Measurements from ENCODE around the gene LMNA. TPM values are rescaled to one million over a fixed set of nuclear protein-coding genes. Genes with fewer than 3 reads are reported as not detected.
"Not testable (repeated sequence)": the region's sequence is repeated elsewhere in the genome, so short reads cannot be mapped to it uniquely, and the experiment has no call there.

The LMNA gene
- total RNA-seq, 1 donor from 2014 or later: 141 TPM

GRCh38 chr1:156180471-156180870 is 66.0 kb downstream of the LMNA start:
- H3K4me3 Mint-ChIP-seq: no peak overlapping the region

DNA sequence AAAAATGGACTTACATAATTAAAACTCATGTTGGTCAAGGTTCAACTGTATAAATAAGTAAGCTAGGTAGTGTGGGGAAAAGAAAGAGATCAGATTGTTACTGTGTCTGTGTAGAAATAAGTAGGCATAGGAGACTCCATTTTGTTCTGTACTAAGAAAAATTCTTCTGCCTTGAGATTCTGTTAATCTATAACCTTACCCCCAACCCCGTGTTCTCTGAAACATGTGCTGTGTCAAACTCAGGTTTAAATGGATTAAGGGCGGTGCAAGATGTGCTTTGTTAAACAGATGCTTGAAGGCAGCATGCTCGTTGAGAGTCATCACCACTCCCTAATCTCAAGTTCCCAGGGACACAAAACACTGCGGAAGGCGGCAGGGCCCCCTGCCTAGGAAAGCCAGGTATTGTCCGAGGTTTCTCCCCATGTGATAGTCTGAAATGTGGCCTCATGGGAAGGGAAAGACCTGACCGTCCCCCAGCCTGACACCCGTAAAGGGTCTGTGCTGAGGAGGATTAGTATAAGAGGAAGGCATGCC is 66.9 kb downstream of the LMNA start:
- not testable (repeated sequence) for H3K36me3 Mint-ChIP-seq; H3K27me3 Mint-ChIP-seq; DNase-seq (ENCODE audit: extremely low spot score, unreplicated experiment); H3K9me3 Mint-ChIP-seq
- H3K4me3 Mint-ChIP-seq: peak overlapping the region; percentile 66
- H3K4me1 Mint-ChIP-seq (ENCODE audit: unreplicated experiment): peaks cover 19% of the 10 kb centered on the region
- H3K27ac Mint-ChIP-seq: peak overlapping the region; percentile 94

More at GRCh38 chr1:156180471-156180870, 66.0 kb downstream of the LMNA start:
- Mint-ChIP-seq H3K9me3 (no peaks in the 10 kb centered on the region), H3K27me3 (no peaks in the 10 kb centered on the region), H3K4me1 (ENCODE audit: unreplicated experiment) (peaks cover 19% of the 10 kb centered on the region), H3K27ac (no peak overlapping the region), H3K36me3 (no peaks in the 10 kb centered on the region)
- TF ChIP-seq, protein P1, sequence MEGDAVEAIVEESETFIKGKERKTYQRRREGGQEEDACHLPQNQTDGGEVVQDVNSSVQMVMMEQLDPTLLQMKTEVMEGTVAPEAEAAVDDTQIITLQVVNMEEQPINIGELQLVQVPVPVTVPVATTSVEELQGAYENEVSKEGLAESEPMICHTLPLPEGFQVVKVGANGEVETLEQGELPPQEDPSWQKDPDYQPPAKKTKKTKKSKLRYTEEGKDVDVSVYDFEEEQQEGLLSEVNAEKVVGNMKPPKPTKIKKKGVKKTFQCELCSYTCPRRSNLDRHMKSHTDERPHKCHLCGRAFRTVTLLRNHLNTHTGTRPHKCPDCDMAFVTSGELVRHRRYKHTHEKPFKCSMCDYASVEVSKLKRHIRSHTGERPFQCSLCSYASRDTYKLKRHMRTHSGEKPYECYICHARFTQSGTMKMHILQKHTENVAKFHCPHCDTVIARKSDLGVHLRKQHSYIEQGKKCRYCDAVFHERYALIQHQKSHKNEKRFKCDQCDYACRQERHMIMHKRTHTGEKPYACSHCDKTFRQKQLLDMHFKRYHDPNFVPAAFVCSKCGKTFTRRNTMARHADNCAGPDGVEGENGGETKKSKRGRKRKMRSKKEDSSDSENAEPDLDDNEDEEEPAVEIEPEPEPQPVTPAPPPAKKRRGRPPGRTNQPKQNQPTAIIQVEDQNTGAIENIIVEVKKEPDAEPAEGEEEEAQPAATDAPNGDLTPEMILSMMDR (conservative IDR thresholded peaks at IDR 0.05): no peak
- DNase-seq (ENCODE audit: extremely low spot score, unreplicated experiment): no peak

GRCh38 chr1:156182010-156182779 is 67.7 kb downstream of the LMNA start:
- not testable (repeated sequence) for H3K9me3 Mint-ChIP-seq; DNase-seq (ENCODE audit: extremely low spot score, unreplicated experiment); H3K27me3 Mint-ChIP-seq; H3K36me3 Mint-ChIP-seq
- Mint-ChIP-seq H3K4me3 (peak overlapping the region; percentile 66), H3K27ac (peak overlapping the region; percentile 94), H3K4me1 (ENCODE audit: unreplicated experiment) (peaks cover 19% of the 10 kb centered on the region)

DNA sequence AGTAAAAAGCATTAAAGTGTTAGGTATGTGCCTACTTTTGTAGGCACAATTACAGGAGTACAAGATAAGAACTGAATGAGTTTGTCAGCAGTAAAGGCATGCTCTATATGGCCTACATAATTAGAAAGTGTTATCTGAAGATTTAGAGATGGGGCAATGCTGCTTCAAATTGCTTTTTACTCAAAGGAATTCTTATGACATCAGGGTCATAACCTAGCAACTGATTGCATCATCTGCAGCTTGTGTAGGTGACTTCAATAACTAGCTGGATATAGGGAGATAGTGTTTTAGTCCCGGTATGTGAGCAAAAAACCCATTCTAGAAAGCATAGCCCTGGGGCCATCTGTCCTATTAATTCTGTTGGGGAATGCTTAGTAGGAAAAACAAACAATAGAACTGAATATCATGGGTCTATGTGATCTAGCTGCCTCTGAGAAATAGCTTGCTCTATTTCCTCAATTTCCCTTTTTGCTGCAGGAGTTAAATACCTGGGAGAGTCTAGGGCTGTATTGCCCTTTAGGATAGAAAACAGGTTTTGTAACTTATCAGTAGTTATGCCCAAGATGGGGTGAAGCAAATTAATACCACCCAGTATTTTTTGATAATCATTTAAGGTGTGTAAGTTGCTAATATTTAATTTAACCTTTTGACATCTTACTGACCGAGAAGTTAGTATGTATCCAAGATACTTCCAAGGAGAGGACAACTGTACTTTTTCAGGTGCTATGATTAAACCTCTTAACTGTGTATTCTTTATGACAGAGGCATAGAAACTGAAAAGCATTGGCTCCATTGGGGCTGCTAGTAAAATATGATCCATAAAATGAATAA is 72.1 kb downstream of the LMNA start:
- H3K4me3 Mint-ChIP-seq; H3K36me3 Mint-ChIP-seq; DNase-seq (ENCODE audit: extremely low spot score, unreplicated experiment); H3K9me3 Mint-ChIP-seq; H3K4me1 Mint-ChIP-seq (ENCODE audit: unreplicated experiment); H3K27ac Mint-ChIP-seq; H3K27me3 Mint-ChIP-seq: not testable (repeated sequence)

Other genes starting within 250 kb of the LMNA start
- gene RIT1, start 203.4 kb upstream of the LMNA start, total RNA-seq (ENCODE audit: low replicate concordance): 35.3 and 45.4 TPM in 2 replicates
- 42.5 and 57.8 TPM in 2 replicates for gene KHDC4, start 180.3 kb upstream of the LMNA start, total RNA-seq (ENCODE audit: low replicate concordance)
- gene RXFP4, start 173.1 kb upstream of the LMNA start, total RNA-seq (ENCODE audit: low replicate concordance): not detected in 2 replicates
- 46.4 and 80.6 TPM in 2 replicates for gene ARHGEF2, start 136.2 kb upstream of the LMNA start, total RNA-seq (ENCODE audit: low replicate concordance)
- gene SSR2, start 93.8 kb upstream of the LMNA start, total RNA-seq (ENCODE audit: low replicate concordance): 223 and 248 TPM in 2 replicates
- 40.3 and 54.5 TPM in 2 replicates for gene UBQLN4, start 60.9 kb upstream of the LMNA start, total RNA-seq (ENCODE audit: low replicate concordance)
- 55.6 and 60.9 TPM in 2 replicates for gene LAMTOR2, start 59.9 kb upstream of the LMNA start, total RNA-seq (ENCODE audit: low replicate concordance)
- 97.9 and 294 TPM in 2 replicates for gene RAB25, start 53.6 kb upstream of the LMNA start, total RNA-seq (ENCODE audit: low replicate concordance)
- gene MEX3A, start 32.2 kb upstream of the LMNA start, total RNA-seq (ENCODE audit: low replicate concordance): 31.0 and 61.9 TPM in 2 replicates
- 7.1 and 12.9 TPM in 2 replicates for gene SEMA4A, start 38.9 kb downstream of the LMNA start, total RNA-seq (ENCODE audit: low replicate concordance)
- 18.6 and 21.8 TPM in 2 replicates for gene SLC25A44, start 79.4 kb downstream of the LMNA start, total RNA-seq (ENCODE audit: low replicate concordance)
- 56.1 and 62.0 TPM in 2 replicates for gene PMF1, start 98.3 kb downstream of the LMNA start, total RNA-seq (ENCODE audit: low replicate concordance)
- 0.64 and 3.1 TPM in 2 replicates for gene BGLAP, start 127.5 kb downstream of the LMNA start, total RNA-seq (ENCODE audit: low replicate concordance)
- 9.2 and 19.0 TPM in 2 replicates for gene PAQR6, start 133.3 kb downstream of the LMNA start, total RNA-seq (ENCODE audit: low replicate concordance)
- 91.0 and 91.3 TPM in 2 replicates for gene SMG5, start 168.1 kb downstream of the LMNA start, total RNA-seq (ENCODE audit: low replicate concordance)
- 18.1 and 43.8 TPM in 2 replicates for gene TMEM79, start 169.6 kb downstream of the LMNA start, total RNA-seq (ENCODE audit: low replicate concordance)
- gene GLMP, start 181.0 kb downstream of the LMNA start, total RNA-seq (ENCODE audit: low replicate concordance): 67.6 and 104 TPM in 2 replicates
- gene VHLL, start 184.6 kb downstream of the LMNA start, total RNA-seq (ENCODE audit: low replicate concordance): 0.48 TPM in 1 of 2 replicates, not detected in the other
- 209 and 301 TPM in 2 replicates for gene CCT3, start 223.6 kb downstream of the LMNA start, total RNA-seq (ENCODE audit: low replicate concordance)
- 0.63 TPM in 1 of 2 replicates, not detected in the other for gene TSACC, start 223.8 kb downstream of the LMNA start, total RNA-seq (ENCODE audit: low replicate concordance)

Measured in type B pancreatic cell (in vitro differentiated cells).